ENCODE results near the gene DGKE. TPM values are rescaled to one million over a fixed set of nuclear protein-coding genes. Genes with fewer than 3 reads are reported as not detected.

DGKE gene
- total and polyA plus RNA-seq, 8 donors: 0.56 to 38.8 (median 13.6) TPM

GRCh38 chr17:56880133-56880532 is 46.2 kb downstream of the DGKE start:
- no peak overlapping the region for H3K4me3 ChIP-seq
- no peak for DNase-seq
- H3K27ac ChIP-seq: no peak overlapping the region
- H3K9me3 ChIP-seq: no peaks in the 10 kb centered on the region
- TF ChIP-seq EP300 (IDR thresholded peaks at IDR 0.05) (no peak), POLR2A (IDR thresholded peaks at IDR 0.05) (no peak), POLR2AphosphoS5 (IDR thresholded peaks at IDR 0.05) (no peak)
- TF ChIP-seq, protein P1, sequence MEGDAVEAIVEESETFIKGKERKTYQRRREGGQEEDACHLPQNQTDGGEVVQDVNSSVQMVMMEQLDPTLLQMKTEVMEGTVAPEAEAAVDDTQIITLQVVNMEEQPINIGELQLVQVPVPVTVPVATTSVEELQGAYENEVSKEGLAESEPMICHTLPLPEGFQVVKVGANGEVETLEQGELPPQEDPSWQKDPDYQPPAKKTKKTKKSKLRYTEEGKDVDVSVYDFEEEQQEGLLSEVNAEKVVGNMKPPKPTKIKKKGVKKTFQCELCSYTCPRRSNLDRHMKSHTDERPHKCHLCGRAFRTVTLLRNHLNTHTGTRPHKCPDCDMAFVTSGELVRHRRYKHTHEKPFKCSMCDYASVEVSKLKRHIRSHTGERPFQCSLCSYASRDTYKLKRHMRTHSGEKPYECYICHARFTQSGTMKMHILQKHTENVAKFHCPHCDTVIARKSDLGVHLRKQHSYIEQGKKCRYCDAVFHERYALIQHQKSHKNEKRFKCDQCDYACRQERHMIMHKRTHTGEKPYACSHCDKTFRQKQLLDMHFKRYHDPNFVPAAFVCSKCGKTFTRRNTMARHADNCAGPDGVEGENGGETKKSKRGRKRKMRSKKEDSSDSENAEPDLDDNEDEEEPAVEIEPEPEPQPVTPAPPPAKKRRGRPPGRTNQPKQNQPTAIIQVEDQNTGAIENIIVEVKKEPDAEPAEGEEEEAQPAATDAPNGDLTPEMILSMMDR (IDR thresholded peaks at IDR 0.05): no peak
- WGBS, 5 donors: 64 to 83% (median 72%) methylated on average over 3 of the region's 3 CpGs
- no peaks in the 10 kb centered on the region for H3K4me1 ChIP-seq
- intact Hi-C loops (cut with DNase I; ENCODE audit: low total_unique reads): no loop called here
- no peaks in the 10 kb centered on the region for H3K27me3 ChIP-seq
- H3K36me3 ChIP-seq: no peaks in the 10 kb centered on the region

GRCh38 chr17:56880571-56880970 is 46.6 kb downstream of the DGKE start:
- Histone ChIP-seq H3K27ac (no peak overlapping the region), H3K4me3 (no peak overlapping the region), H3K9me3 (no peaks in the 10 kb centered on the region), H3K27me3 (no peaks in the 10 kb centered on the region), H3K36me3 (no peaks in the 10 kb centered on the region), H3K4me1 (peaks cover 0 to under 1% (median 0%) of the 10 kb centered on the region in 4 donors)
- no peak for DNase-seq
- TF ChIP-seq POLR2AphosphoS5 (IDR thresholded peaks at IDR 0.05): no peak
- no peak for TF ChIP-seq EP300 (IDR thresholded peaks at IDR 0.05)
- TF ChIP-seq POLR2A (IDR thresholded peaks at IDR 0.05): no peak
- TF ChIP-seq, protein P1 (IDR thresholded peaks at IDR 0.05): no peak
- intact Hi-C loops (cut with DNase I; ENCODE audit: low total_unique reads): no loop called here
- 82 to 89% (median 83%) methylated on average over 8 of the region's 8 CpGs for WGBS, 5 donors

- no peak for DNase-seq
- TF ChIP-seq POLR2A (IDR thresholded peaks at IDR 0.05) (no peak), EP300 (IDR thresholded peaks at IDR 0.05) (no peak), POLR2AphosphoS5 (IDR thresholded peaks at IDR 0.05) (no peak)
- TF ChIP-seq, protein P1 (IDR thresholded peaks at IDR 0.05): no peak
- H3K4me3 ChIP-seq: no peak overlapping the region
- intact Hi-C loops (cut with DNase I; ENCODE audit: low total_unique reads): no loop called here
- peaks cover 0 to 13% (median 6%) of the 10 kb centered on the region in 4 donors for H3K4me1 ChIP-seq
- peaks cover 0 to 9% (median 7%) of the 10 kb centered on the region in 4 donors for H3K36me3 ChIP-seq
- no peak overlapping the region for H3K27ac ChIP-seq
- H3K27me3 ChIP-seq: no peaks in the 10 kb centered on the region
- 79 to 90% (median 83%) methylated on average over 3 of the region's 3 CpGs for WGBS, 5 donors
- no peaks in the 10 kb centered on the region for H3K9me3 ChIP-seq
Measured at GRCh38 chr17:56881685-56882295, 47.8 kb downstream of the DGKE start.

DNA sequence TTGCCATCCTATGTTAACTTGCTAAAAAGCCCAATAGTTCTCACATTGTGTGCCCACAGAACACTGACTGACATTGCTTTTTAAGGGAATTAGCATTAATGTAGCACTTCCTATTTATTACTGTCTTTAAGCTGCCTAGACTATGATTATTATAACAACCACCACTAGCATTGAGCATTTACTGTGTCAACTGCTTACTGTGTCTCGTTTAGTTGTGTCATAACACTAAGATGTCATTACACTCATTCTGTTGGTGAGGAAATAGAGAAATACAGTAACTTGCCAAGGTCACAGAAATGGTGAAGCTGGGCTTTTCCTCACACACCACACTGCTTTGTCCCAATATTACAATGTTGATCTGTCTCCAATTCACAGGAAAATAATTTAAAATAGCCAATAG is 49.7 kb downstream of the DGKE start:
- 45 to 65% (median 59%) methylated on average over 1 of the region's 1 CpG for WGBS, 5 donors
- H3K27ac ChIP-seq: no peak overlapping the region
- intact Hi-C loops (cut with DNase I; ENCODE audit: low total_unique reads): no loop called here
- peaks cover 0 to 26% (median 25%) of the 10 kb centered on the region in 4 donors for H3K36me3 ChIP-seq
- H3K4me3 ChIP-seq: no peak overlapping the region
- H3K9me3 ChIP-seq: peaks cover 0 to 12% (median 5%) of the 10 kb centered on the region in 4 donors
- TF ChIP-seq, protein P1 (IDR thresholded peaks at IDR 0.05): no peak
- TF ChIP-seq POLR2AphosphoS5 (IDR thresholded peaks at IDR 0.05) (no peak), EP300 (IDR thresholded peaks at IDR 0.05) (no peak), POLR2A (IDR thresholded peaks at IDR 0.05) (no peak)
- no peak for DNase-seq
- no peaks in the 10 kb centered on the region for H3K27me3 ChIP-seq
- H3K4me1 ChIP-seq: peaks cover 0 to 16% (median 7%) of the 10 kb centered on the region in 4 donors
